Measurements from ENCODE around the gene OXLD1.

- TF ChIP-seq POLR2A (IDR thresholded peaks at IDR 0.05; ENCODE audit: low read depth, low read length): no peak
- no peak for TF ChIP-seq CTCF (IDR thresholded peaks at IDR 0.05 in 2 of 3, conservative IDR thresholded peaks at IDR 0.05 in 1 of 3; ENCODE audit: control insufficient read depth in 2 of 3, extremely low read depth in 1 of 3, insufficient read depth in 1 of 3, low read depth in 3 of 3, low read length in 3 of 3)
- TF ChIP-seq EZH2 (IDR thresholded peaks at IDR 0.05; ENCODE audit: borderline replicate concordance, control insufficient read depth, low read depth, low read length): no peak
- no peak for TF ChIP-seq PBX3 (IDR thresholded peaks at IDR 0.05; ENCODE audit: insufficient replicate concordance, low read depth, low read length)
- TF ChIP-seq NFYB (IDR thresholded peaks at IDR 0.05; ENCODE audit: insufficient read depth, low read depth, low read length): no peak
- no peak for TF ChIP-seq RFX5 (IDR thresholded peaks at IDR 0.05; ENCODE audit: low read depth, low read length)
- TF ChIP-seq USF1 (IDR thresholded peaks at IDR 0.05; ENCODE audit: borderline replicate concordance, extremely low read length, insufficient read depth, low read depth, low read length): no peak
- no peak for TF ChIP-seq RAD21 (IDR thresholded peaks at IDR 0.05; ENCODE audit: insufficient read depth, low read depth, low read length)
These were observed 50.9 kb downstream of the OXLD1 start for GRCh38 chr17:81615401-81615930.

Measured in GM12878 (cell line).